K562 (cell line): ENCODE data around the gene TMEM203. TPM values are rescaled to one million over a fixed set of nuclear protein-coding genes. Genes with fewer than 3 reads are reported as not detected.

Source experiments
- ARID3A ChIP-seq: IDR thresholded peaks from 2 replicates; pipeline ENCODE4 v1.6.1; 2012; ENCODE audit warnings: low read depth, low read length, improper control_type of control experiment, borderline replicate concordance
- COPS2 ChIP-seq: fragments of 450-650 bp; conservative IDR thresholded peaks from 2 replicates; pipeline ENCODE4 v1.6.1; 2016; ENCODE audit warnings: mild to moderate bottlenecking, moderate library complexity
- CTCF ChIP-seq, 3 experiments: IDR thresholded peaks in 2 of 3; conservative IDR thresholded peaks in 1 of 3; 2 replicates each; pipeline ENCODE4 v1.5.1; 2011 to 2012; ENCODE audit warnings: low read length in 3 of 3, mild to moderate bottlenecking in 3 of 3, control low read depth in 2 of 3, improper control_type of control experiment in 1 of 3, inconsistent platforms in 1 of 3, low read depth in 1 of 3, mixed read lengths in 1 of 3, moderate library complexity in 1 of 3; ENCODE audit not compliant: insufficient read depth in 2 of 3
- E2F3 ChIP-seq: fragments of 250-450 bp; sonication (Bioruptor Pico); IDR thresholded peaks from 2 replicates; pipeline ENCODE4 v1.4.0; 2020; ENCODE audit warnings: mild to moderate bottlenecking
- EHMT2 ChIP-seq: fragments of 450-650 bp; IDR thresholded peaks from 2 replicates; pipeline ENCODE4 v1.6.1; 2018; ENCODE audit warnings: antibody characterized with exemption
- ESRRB ChIP-seq: fragments of 250-450 bp; sonication (Bioruptor Pico); IDR thresholded peaks from 2 replicates; pipeline ENCODE4 v1.5.0; 2020; ENCODE audit warnings: mild to moderate bottlenecking, moderate library complexity, borderline replicate concordance
- HMG20B ChIP-seq: fragments of 250-450 bp; sonication (Bioruptor Pico); IDR thresholded peaks from 2 replicates; pipeline ENCODE4 v1.5.0; 2021; ENCODE audit warnings: mild to moderate bottlenecking
- NFE2L1 ChIP-seq: fragments of 450-650 bp; IDR thresholded peaks from 2 replicates; pipeline ENCODE4 v1.6.1; 2016; ENCODE audit warnings: missing genetic modification characterization, low read depth, mild to moderate bottlenecking, missing compliant biosample characterization, moderate library complexity, borderline replicate concordance
- SMAD3 ChIP-seq: fragments of 450-650 bp; formaldehyde crosslinking; conservative IDR thresholded peaks from 2 replicates; pipeline ENCODE4 v1.4.0; 2020; ENCODE audit warnings: mild to moderate bottlenecking
- ZBED1 ChIP-seq: IDR thresholded peaks from 2 replicates; pipeline ENCODE4 v1.6.1; 2014
- ZFPM2 ChIP-seq: fragments of 250-450 bp; sonication (Bioruptor Pico); IDR thresholded peaks from 2 replicates; pipeline ENCODE4 v1.5.1; 2022; ENCODE audit warnings: mild to moderate bottlenecking
- ZMIZ1 ChIP-seq, 2 experiments: fragments of 150-350 bp in 1 of 2; IDR thresholded peaks; 2 replicates each; pipeline ENCODE4 v1.6.1; 2012 to 2016; ENCODE audit warnings: low read depth in 2 of 2, low read length in 2 of 2, mild to moderate bottlenecking in 1 of 2, moderate library complexity in 1 of 2
- ZNF140 ChIP-seq: fragments of 250-450 bp; sonication (Bioruptor Pico); IDR thresholded peaks from 2 replicates; pipeline ENCODE4 v1.8.0; 2021; ENCODE audit warnings: moderate library complexity, mild to moderate bottlenecking, inconsistent platforms
- ZNF592 ChIP-seq: fragments of 450-650 bp; IDR thresholded peaks from 2 replicates; pipeline ENCODE4 v1.6.1; 2017; ENCODE audit warnings: antibody characterized with exemption, mild to moderate bottlenecking
- polyA plus RNA-seq, 8 experiments: library from polyadenylated mRNA; depleted of rRNA in 4 of 8; stranded (reverse) in 5 of 8; unstranded in 3 of 8; fragments of >200 nt; fragmentation: Nextera tagmentation in 2 of 8; fragmentation: Illumina TruSeq in 1 of 8; extraction: Ambion mirVana in 2 of 8; extraction: Trizol in 1 of 8; gene quantifications; 2 replicates each; pipeline versions ENCODE4 v1.2.1 to v1.2.3, GENCODE V29; 2011 to 2014; ENCODE audit warnings: inconsistent platforms in 1 of 8, missing spikeins in 1 of 8
- total RNA-seq, 7 experiments: library from RNA; depleted of rRNA in 6 of 7; stranded (reverse); fragments of >200 nt in 6 of 7; fragmentation: Illumina TruSeq in 2 of 7; extraction: Trizol in 2 of 7; gene quantifications; 2 replicates each; pipeline versions ENCODE4 v1.2.1 to v1.2.3, GENCODE V29; 2011 to 2021; ENCODE audit warnings: low replicate concordance in 1 of 7

The TMEM203 gene
- total and polyA plus RNA-seq, 9 of the 15 experiments (the other 6 are each of a cell fraction or from before 2014, with no cell fraction given), result 8.8 to 59.5 (median 37.6) TPM

GRCh38 chr9:137217276-137218211 lies 12.1 kb upstream of the TMEM203 start (continued):
- peak in 1 of 3 experiments; percentile 27; a peak in 2 of 6 replicates for TF ChIP-seq CTCF (IDR thresholded peaks at IDR 0.05 in 2 of 3, conservative IDR thresholded peaks at IDR 0.05 in 1 of 3; ENCODE audit: insufficient read depth in 2 of 3, low read depth in 1 of 3, low read length in 3 of 3)
- no peak; the same call in 1 of the 2 replicates for TF ChIP-seq E2F3 (CRISPR knock-in tag)
- TF ChIP-seq EHMT2, result no peak
- TF ChIP-seq COPS2, result no peak
- no peak for TF ChIP-seq ZBED1
- TF ChIP-seq HMG20B, result no peak
- TF ChIP-seq ESRRB (CRISPR knock-in tag), result no peak
- TF ChIP-seq ZMIZ1 (IDR thresholded peaks at IDR 0.05; ENCODE audit: low read depth in 2 of 2, low read length in 2 of 2), result 0 out of 4 replicates have a peak, but pooled peaks of 1 of the 2 experiments have one; percentile 9
- TF ChIP-seq ZFPM2 (CRISPR knock-in tag), result no peak
- TF ChIP-seq NFE2L1 (tag), result no peak
- TF ChIP-seq ARID3A, result no peak
- peak; percentile 82 for TF ChIP-seq ZNF592
- no peak for TF ChIP-seq SMAD3
- no peak for TF ChIP-seq ZNF140 (CRISPR knock-in tag)
